GM15510 (cell line): ENCODE measurements around the gene ISCU.

Experiments
- POLR2A ChIP-seq: IDR thresholded peaks from 3 replicates; pipeline ENCODE4 v1.6.1; 2011; ENCODE audit warnings: borderline replicate concordance; ENCODE audit not compliant: insufficient read length; ENCODE audit errors: extremely low read depth

Gene ISCU

DNA sequence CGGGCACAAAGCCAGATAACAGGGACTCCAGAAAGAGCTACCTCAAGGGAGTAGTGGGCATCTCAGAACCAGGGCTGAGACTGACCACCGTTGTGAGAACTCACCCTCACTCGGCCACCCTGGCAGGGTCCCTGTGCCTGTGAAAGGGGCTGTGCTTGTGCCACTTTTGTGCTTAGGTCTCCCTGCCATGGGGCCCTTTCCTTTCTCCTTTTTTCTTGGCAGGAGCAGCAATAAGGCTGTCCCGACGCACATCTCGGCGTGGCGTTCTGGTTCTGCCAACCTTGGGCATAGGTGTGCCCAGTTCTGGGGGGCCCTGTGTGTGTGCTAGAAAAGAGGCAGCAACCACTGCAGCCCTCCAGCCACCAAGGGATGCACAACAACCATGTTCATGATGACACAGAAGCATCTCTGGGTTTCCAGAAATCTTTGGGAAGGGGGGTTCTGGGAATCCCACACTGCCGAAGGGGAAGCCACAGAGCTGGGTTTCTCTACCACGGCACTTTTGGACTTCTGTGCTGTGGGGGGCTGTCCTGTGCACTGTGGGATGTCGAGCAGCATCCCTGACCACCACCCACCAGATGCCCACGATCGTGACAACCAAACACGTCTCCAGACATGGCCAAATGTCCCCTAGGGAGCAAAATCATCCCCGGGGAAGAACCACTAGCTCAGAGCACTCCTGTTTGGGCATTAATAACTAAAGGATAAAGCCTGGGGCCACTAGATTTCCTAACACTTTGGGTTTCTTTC is 48.6 kb downstream of the ISCU start:
- no peak for TF ChIP-seq POLR2A

GRCh38 chr12:108611884-108612415 is 49.6 kb downstream of the ISCU start:
- TF ChIP-seq POLR2A = no peak

- TF ChIP-seq POLR2A = no peak
These were observed 50.4 kb downstream of the ISCU start for GRCh38 chr12:108612788-108613282.

GRCh38 chr12:108613548-108613947 is 51.2 kb downstream of the ISCU start:
- no peak for TF ChIP-seq POLR2A

GRCh38 chr12:108614041-108614440 is 51.6 kb downstream of the ISCU start:
- TF ChIP-seq POLR2A = no peak

- no peak for TF ChIP-seq POLR2A
These were observed 52.2 kb downstream of the ISCU start for GRCh38 chr12:108614639-108615038.

DNA sequence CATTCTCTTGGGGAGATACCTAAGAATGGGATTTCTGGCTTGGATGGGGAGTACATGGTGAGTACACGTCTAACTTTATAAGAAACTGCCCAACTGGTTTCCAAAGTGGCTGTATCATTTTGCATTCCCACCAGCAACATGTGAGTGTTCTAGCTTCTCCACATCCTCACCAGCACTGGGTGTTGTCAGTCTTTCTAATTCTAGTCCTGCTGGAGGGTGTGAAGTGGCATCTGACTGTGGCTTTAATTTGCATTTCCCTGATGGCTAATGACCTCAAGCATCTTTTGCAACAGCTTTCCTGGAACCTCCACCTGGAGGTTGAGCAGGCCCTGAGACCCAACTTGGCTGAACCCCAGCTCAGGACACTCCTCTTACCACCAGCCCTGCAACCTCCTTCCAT is 53.5 kb downstream of the ISCU start:
- TF ChIP-seq POLR2A = no peak

DNA sequence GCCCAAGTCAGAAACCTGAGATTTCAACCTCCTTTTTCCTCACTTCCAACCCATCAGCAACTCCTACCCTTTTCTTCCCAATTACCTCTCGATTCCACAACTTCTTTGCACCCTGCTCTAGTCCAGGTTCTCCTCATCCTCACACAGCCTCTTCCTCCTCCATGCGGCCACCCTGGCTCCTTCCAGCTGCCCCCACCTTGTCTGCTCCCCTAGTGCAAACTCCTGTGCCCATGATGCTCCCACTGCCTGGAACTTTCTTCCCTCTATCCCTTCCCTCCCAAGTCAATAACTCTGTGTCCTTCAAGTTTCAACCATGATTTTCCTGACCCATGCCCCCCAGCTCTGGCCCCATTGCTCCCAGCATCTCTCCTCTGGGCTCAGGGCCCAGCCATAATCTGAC is 54.0 kb downstream of the ISCU start:
- TF ChIP-seq POLR2A = no peak

- TF ChIP-seq POLR2A = no peak
These were observed 54.8 kb downstream of the ISCU start for GRCh38 chr12:108616941-108617858.

GRCh38 chr12:108618079-108618952 is 55.9 kb downstream of the ISCU start:
- TF ChIP-seq POLR2A = no peak
